HEK293 (cell line): ENCODE measurements around the gene PUM2.

ENCODE experiments used
- CTCF ChIA-PET: fragments of 350-600 bp; formaldehyde crosslinking; extraction: SDS; loops from one replicate; lab custom pipeline; 2021; ENCODE audit warnings: antibody characterized with exemption; lab: Yijun Ruan, JAX
- POLR2A ChIA-PET: fragments of 300-600 bp; formaldehyde crosslinking; extraction: SDS; loops from one replicate; lab custom pipeline; 2020; ENCODE audit warnings: antibody characterized with exemption, inconsistent platforms; lab: Yijun Ruan, JAX
- H3K27ac ChIP-seq: fragments of 200-500 bp; sonication (Bioruptor generic); 2 replicates; pipeline ENCODE4 v1.5.1; 2014; ENCODE audit warnings: low read depth, low read length, control low read depth, inconsistent platforms; ENCODE audit errors: extremely low read depth
- H3K36me3 ChIP-seq, 2 experiments: fragments of 200-500 bp in 1 of 2; sonication (Bioruptor generic) in 1 of 2; 1 replicate in 1 of 2; 2 replicates in 1 of 2; pipeline ENCODE4 v1.5.1; 2014 to 2017; ENCODE audit warnings: inconsistent platforms in 2 of 2, low read length in 2 of 2; ENCODE audit not compliant: control insufficient read depth in 2 of 2, insufficient read depth in 1 of 2
- H3K4me1 ChIP-seq: fragments of 200-500 bp; sonication (Bioruptor generic); 2 replicates; pipeline ENCODE4 v1.5.1; 2014; ENCODE audit warnings: mild to moderate bottlenecking, low read length, inconsistent platforms; ENCODE audit not compliant: control insufficient read depth, insufficient read depth
- H3K4me3 ChIP-seq: 2 replicates; pipeline ENCODE4 v1.5.1; 2011; ENCODE audit warnings: low read depth, mild to moderate bottlenecking, control low read depth, low read length, moderate library complexity
- H3K9me3 ChIP-seq: fragments of 200-500 bp; sonication (Bioruptor generic); 2 replicates; pipeline ENCODE4 v1.5.1; 2014; ENCODE audit warnings: low read depth, low read length, inconsistent platforms; ENCODE audit not compliant: control insufficient read depth, insufficient read depth
- BCL11A ChIP-seq: fragments of 450-650 bp; formaldehyde crosslinking; IDR thresholded peaks from 2 replicates; pipeline ENCODE4 v1.5.1; 2016; ENCODE audit warnings: low read depth, missing biosample characterization, missing genetic modification characterization
- CTCF ChIP-seq: fragments of 450-650 bp; formaldehyde crosslinking; IDR thresholded peaks from 2 replicates; pipeline ENCODE4 v1.5.1; 2016; ENCODE audit warnings: missing biosample characterization, missing genetic modification characterization
- GLI2 ChIP-seq: fragments of 450-650 bp; formaldehyde crosslinking; IDR thresholded peaks from 2 replicates; pipeline ENCODE4; 2017; ENCODE audit warnings: missing biosample characterization, missing genetic modification characterization, low read depth, borderline replicate concordance
- HOXD13 ChIP-seq: sonication (generic); formaldehyde crosslinking; IDR thresholded peaks from 2 replicates; pipeline ENCODE4 v1.8.0; 2022; ENCODE audit warnings: missing genetic modification reagents, borderline replicate concordance
- KLF16 ChIP-seq: fragments of 450-650 bp; formaldehyde crosslinking; IDR thresholded peaks from 2 replicates; pipeline ENCODE4 v1.5.1; 2017; ENCODE audit warnings: missing biosample characterization, missing genetic modification characterization
- SP7 ChIP-seq: fragments of 450-650 bp; formaldehyde crosslinking; IDR thresholded peaks from 2 replicates; pipeline ENCODE4 v1.5.1; 2016; ENCODE audit warnings: missing biosample characterization, missing genetic modification characterization
- YY2 ChIP-seq: fragments of 450-650 bp; formaldehyde crosslinking; IDR thresholded peaks from 2 replicates; pipeline ENCODE4 v1.5.1; 2016; ENCODE audit warnings: missing biosample characterization, missing genetic modification characterization
- ZEB2 ChIP-seq: fragments of 450-650 bp; formaldehyde crosslinking; IDR thresholded peaks from 2 replicates; pipeline ENCODE4 v1.5.1; 2016; ENCODE audit warnings: missing biosample characterization, missing genetic modification characterization
- ZFP3 ChIP-seq: fragments of 450-650 bp; formaldehyde crosslinking; IDR thresholded peaks from 2 replicates; pipeline ENCODE4 v1.5.1; 2016; ENCODE audit warnings: low read depth, missing biosample characterization, missing genetic modification characterization
- ZNF211 ChIP-seq: fragments of 450-650 bp; formaldehyde crosslinking; IDR thresholded peaks from 2 replicates; pipeline ENCODE4 v1.5.1; 2016; ENCODE audit warnings: low read depth, missing biosample characterization, missing genetic modification characterization
- ZNF239 ChIP-seq: fragments of 450-650 bp; formaldehyde crosslinking; IDR thresholded peaks from 2 replicates; pipeline ENCODE4 v1.5.1; 2016; ENCODE audit warnings: missing biosample characterization, missing genetic modification characterization
- ZNF350 ChIP-seq: fragments of 450-650 bp; formaldehyde crosslinking; IDR thresholded peaks from 2 replicates; pipeline ENCODE4 v1.5.0; 2017; ENCODE audit warnings: missing biosample characterization, mild to moderate bottlenecking, missing genetic modification characterization
- ZNF391 ChIP-seq: fragments of 450-650 bp; formaldehyde crosslinking; IDR thresholded peaks from 2 replicates; pipeline ENCODE4 v1.5.1; 2016; ENCODE audit warnings: low read depth, missing biosample characterization, missing genetic modification characterization, borderline replicate concordance
- ZNF521 ChIP-seq: fragments of 450-650 bp; formaldehyde crosslinking; IDR thresholded peaks from 2 replicates; pipeline ENCODE4 v1.5.1; 2017; ENCODE audit warnings: missing biosample characterization, mild to moderate bottlenecking, missing genetic modification characterization
- ZNF571 ChIP-seq: fragments of 450-650 bp; formaldehyde crosslinking; IDR thresholded peaks from 2 replicates; pipeline ENCODE4 v1.5.0; 2017; ENCODE audit warnings: missing biosample characterization, missing genetic modification characterization
- ZNF623 ChIP-seq: fragments of 450-650 bp; formaldehyde crosslinking; IDR thresholded peaks from 2 replicates; pipeline ENCODE4 v1.5.1; 2016; ENCODE audit warnings: missing biosample characterization, missing genetic modification characterization
- ZNF626 ChIP-seq: fragments of 450-650 bp; sonication (Bioruptor Pico); formaldehyde crosslinking; IDR thresholded peaks from 2 replicates; pipeline ENCODE4 v1.5.1; 2018; ENCODE audit warnings: missing biosample characterization, missing genetic modification characterization, inconsistent platforms
- ZNF629 ChIP-seq: fragments of 450-650 bp; formaldehyde crosslinking; IDR thresholded peaks from 2 replicates; pipeline ENCODE4 v1.5.1; 2017; ENCODE audit warnings: missing biosample characterization, missing genetic modification characterization
- ZNF654 ChIP-seq: fragments of 450-650 bp; formaldehyde crosslinking; IDR thresholded peaks from 2 replicates; pipeline ENCODE4 v1.5.1; 2016; ENCODE audit warnings: low read depth, missing biosample characterization, missing genetic modification characterization
- ZNF664 ChIP-seq: fragments of 450-650 bp; formaldehyde crosslinking; IDR thresholded peaks from 2 replicates; pipeline ENCODE4 v1.5.1; 2016; ENCODE audit warnings: missing biosample characterization, missing genetic modification characterization
- ZNF704 ChIP-seq: fragments of 450-650 bp; formaldehyde crosslinking; IDR thresholded peaks from 2 replicates; pipeline ENCODE4 v1.5.1; 2016; ENCODE audit warnings: missing biosample characterization, missing genetic modification characterization
- ZNF791 ChIP-seq: fragments of 450-650 bp; formaldehyde crosslinking; IDR thresholded peaks from 2 replicates; pipeline ENCODE4 v1.5.1; 2016; ENCODE audit warnings: missing biosample characterization, missing genetic modification characterization
- ZNF830 ChIP-seq: fragments of 450-650 bp; IDR thresholded peaks from 2 replicates; pipeline ENCODE4 v1.5.0; 2018; ENCODE audit warnings: missing biosample characterization, missing genetic modification characterization, low read depth, mild to moderate bottlenecking, moderate library complexity
- ZSCAN16 ChIP-seq: fragments of 450-650 bp; formaldehyde crosslinking; IDR thresholded peaks from 2 replicates; pipeline ENCODE4 v1.5.1; 2016; ENCODE audit warnings: missing biosample characterization, missing genetic modification characterization
- ZSCAN30 ChIP-seq: fragments of 450-650 bp; IDR thresholded peaks from 2 replicates; pipeline ENCODE4 v1.5.1; 2018; ENCODE audit warnings: missing biosample characterization, mild to moderate bottlenecking, missing genetic modification characterization, moderate library complexity
- TF ChIP-seq, protein P1 (sequence below): fragments of 450-650 bp; formaldehyde crosslinking; IDR thresholded peaks from 2 replicates; pipeline ENCODE4 v1.5.1; 2016; ENCODE audit warnings: missing biosample characterization, missing genetic modification characterization
- TF ChIP-seq, protein P2 (sequence below): fragments of 450-650 bp; formaldehyde crosslinking; IDR thresholded peaks from 2 replicates; pipeline ENCODE4 v1.5.1; 2016; ENCODE audit warnings: missing biosample characterization, missing genetic modification characterization, borderline replicate concordance

The PUM2 gene

DNA sequence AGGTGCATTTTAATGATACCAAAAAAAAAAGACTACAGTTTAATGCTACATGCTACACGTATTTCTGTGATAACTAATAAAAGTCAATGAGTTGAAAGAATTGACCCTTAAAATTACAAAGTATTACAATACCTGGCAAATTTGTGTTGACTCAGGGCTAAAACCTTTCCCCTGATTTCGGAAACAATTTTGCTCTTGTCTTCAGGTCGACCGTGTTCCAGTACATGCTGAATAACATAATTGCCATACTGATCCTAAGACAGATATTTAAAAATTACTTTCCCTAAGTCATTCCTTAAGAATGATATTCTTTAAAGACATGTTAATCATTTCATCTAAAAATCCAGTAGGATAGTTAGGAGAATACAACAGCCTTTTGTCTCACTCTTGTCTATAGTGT is 95.9 kb downstream of the PUM2 start:
- POLR2A ChIA-PET, result no interaction called here
- TF ChIP-seq HOXD13 (CRISPR knock-in tag) (no peak), ZNF664 (tag by site-specific recombination) (no peak), ZFP3 (tag by site-specific recombination) (no peak), ZNF791 (tag by site-specific recombination) (no peak), BCL11A (no peak), YY2 (tag by site-specific recombination) (no peak)
- no peak overlapping the region for H3K4me3 ChIP-seq
- CTCF ChIA-PET, result no interaction called here
- peaks cover 74 to 79% of the 10 kb centered on the region in 2 experiments for H3K36me3 ChIP-seq
- H3K9me3 ChIP-seq, result no peaks in the 10 kb centered on the region
- no peaks in the 10 kb centered on the region for H3K4me1 ChIP-seq
- no peak overlapping the region for H3K27ac ChIP-seq

GRCh38 chr2:20250436-20250835 is 100.2 kb downstream of the PUM2 start:
- ChIA-PET CTCF (interaction anchor here (1.1 kb wide), 1 partner anchor 25 kb away, joined by 3 read pairs; the partner anchor contains the start of gene SDC1), POLR2A (no interaction called here)
- H3K9me3 ChIP-seq, result no peaks in the 10 kb centered on the region
- H3K36me3 ChIP-seq, result peaks cover 66 to 93% of the 10 kb centered on the region in 2 experiments
- no peak overlapping the region for H3K4me3 ChIP-seq
- TF ChIP-seq ZNF626 (tag by site-specific recombination) (no peak), ZSCAN30 (tag by site-specific recombination) (no peak), SP7 (tag by site-specific recombination) (no peak), ZNF350 (tag by site-specific recombination) (no peak), ZNF654 (tag by site-specific recombination) (no peak)
- TF ChIP-seq, protein P1, sequence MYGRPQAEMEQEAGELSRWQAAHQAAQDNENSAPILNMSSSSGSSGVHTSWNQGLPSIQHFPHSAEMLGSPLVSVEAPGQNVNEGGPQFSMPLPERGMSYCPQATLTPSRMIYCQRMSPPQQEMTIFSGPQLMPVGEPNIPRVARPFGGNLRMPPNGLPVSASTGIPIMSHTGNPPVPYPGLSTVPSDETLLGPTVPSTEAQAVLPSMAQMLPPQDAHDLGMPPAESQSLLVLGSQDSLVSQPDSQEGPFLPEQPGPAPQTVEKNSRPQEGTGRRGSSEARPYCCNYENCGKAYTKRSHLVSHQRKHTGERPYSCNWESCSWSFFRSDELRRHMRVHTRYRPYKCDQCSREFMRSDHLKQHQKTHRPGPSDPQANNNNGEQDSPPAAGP (tag by site-specific recombination), result no peak
- H3K27ac ChIP-seq, result no peak overlapping the region
- no peaks in the 10 kb centered on the region for H3K4me1 ChIP-seq

GRCh38 chr2:20249170-20249569 is 101.5 kb downstream of the PUM2 start:
- Histone ChIP-seq H3K4me3 (no peak overlapping the region), H3K9me3 (no peaks in the 10 kb centered on the region), H3K36me3 (peaks cover 58 to 80% of the 10 kb centered on the region in 2 experiments), H3K4me1 (no peaks in the 10 kb centered on the region), H3K27ac (no peak overlapping the region)
- ChIA-PET CTCF (interaction anchor here (0.7 kb wide), 1 partner anchor 11 kb away, joined by 3 read pairs; no protein-coding TSS in a partner anchor), POLR2A (no interaction called here)
- TF ChIP-seq ZNF629 (tag by site-specific recombination) (no peak), ZNF704 (tag by site-specific recombination) (no peak), ZNF211 (tag by site-specific recombination) (no peak), ZNF350 (tag by site-specific recombination) (no peak), ZNF521 (no peak), ZNF571 (tag by site-specific recombination) (no peak), KLF16 (tag by site-specific recombination) (no peak), ZNF623 (tag by site-specific recombination) (no peak), ZNF239 (tag by site-specific recombination) (no peak), ZNF391 (tag by site-specific recombination) (no peak), CTCF (tag by site-specific recombination) (no peak), GLI2 (tag by site-specific recombination) (no peak), ZEB2 (no peak), ZSCAN16 (tag by site-specific recombination) (no peak), ZNF830 (no peak)
- TF ChIP-seq, protein P2, sequence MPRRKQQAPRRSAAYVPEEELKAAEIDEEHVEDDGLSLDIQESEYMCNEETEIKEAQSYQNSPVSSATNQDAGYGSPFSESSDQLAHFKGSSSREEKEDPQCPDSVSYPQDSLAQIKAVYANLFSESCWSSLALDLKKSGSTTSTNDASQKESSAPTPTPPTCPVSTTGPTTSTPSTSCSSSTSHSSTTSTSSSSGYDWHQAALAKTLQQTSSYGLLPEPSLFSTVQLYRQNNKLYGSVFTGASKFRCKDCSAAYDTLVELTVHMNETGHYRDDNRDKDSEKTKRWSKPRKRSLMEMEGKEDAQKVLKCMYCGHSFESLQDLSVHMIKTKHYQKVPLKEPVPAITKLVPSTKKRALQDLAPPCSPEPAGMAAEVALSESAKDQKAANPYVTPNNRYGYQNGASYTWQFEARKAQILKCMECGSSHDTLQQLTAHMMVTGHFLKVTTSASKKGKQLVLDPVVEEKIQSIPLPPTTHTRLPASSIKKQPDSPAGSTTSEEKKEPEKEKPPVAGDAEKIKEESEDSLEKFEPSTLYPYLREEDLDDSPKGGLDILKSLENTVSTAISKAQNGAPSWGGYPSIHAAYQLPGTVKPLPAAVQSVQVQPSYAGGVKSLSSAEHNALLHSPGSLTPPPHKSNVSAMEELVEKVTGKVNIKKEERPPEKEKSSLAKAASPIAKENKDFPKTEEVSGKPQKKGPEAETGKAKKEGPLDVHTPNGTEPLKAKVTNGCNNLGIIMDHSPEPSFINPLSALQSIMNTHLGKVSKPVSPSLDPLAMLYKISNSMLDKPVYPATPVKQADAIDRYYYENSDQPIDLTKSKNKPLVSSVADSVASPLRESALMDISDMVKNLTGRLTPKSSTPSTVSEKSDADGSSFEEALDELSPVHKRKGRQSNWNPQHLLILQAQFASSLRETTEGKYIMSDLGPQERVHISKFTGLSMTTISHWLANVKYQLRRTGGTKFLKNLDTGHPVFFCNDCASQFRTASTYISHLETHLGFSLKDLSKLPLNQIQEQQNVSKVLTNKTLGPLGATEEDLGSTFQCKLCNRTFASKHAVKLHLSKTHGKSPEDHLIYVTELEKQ (tag by site-specific recombination), result no peak
